HPDE6-E6E7 (cell line): Measurements from ENCODE around the gene MLC1.

Experiments
- DNase-seq: peaks from one replicate; pipeline ENCODE4 v3.0.0; 2011; ENCODE audit warnings: missing footprints; ENCODE audit errors: extremely low spot score

MLC1 gene

GRCh38 chr22:50076646-50077535 is 8.3 kb downstream of the MLC1 start:
- no peak for DNase-seq

- DNase-seq = no peak
Observed at GRCh38 chr22:50074551-50075530, 10.4 kb downstream of the MLC1 start.

GRCh38 chr22:50074056-50074455 is 11.2 kb downstream of the MLC1 start:
- no peak for DNase-seq

GRCh38 chr22:50072714-50073538 is 12.3 kb downstream of the MLC1 start:
- DNase-seq = no peak

- DNase-seq = no peak
Observed at GRCh38 chr22:50072167-50072555, 13.1 kb downstream of the MLC1 start.

GRCh38 chr22:50071432-50072166 is 13.6 kb downstream of the MLC1 start:
- peak; percentile 58 for DNase-seq

- DNase-seq = no peak
Observed at GRCh38 chr22:50070366-50070765, 14.9 kb downstream of the MLC1 start.

- no peak for DNase-seq
Observed at GRCh38 chr22:50068096-50068495, 17.1 kb downstream of the MLC1 start.

GRCh38 chr22:50067244-50067643 is 18.0 kb downstream of the MLC1 start:
- DNase-seq = no peak

- no peak for DNase-seq
Observed at GRCh38 chr22:50064453-50064852, 20.8 kb downstream of the MLC1 start.

- no peak for DNase-seq
Observed at GRCh38 chr22:50063589-50064393, 21.4 kb downstream of the MLC1 start.

GRCh38 chr22:50062509-50063135 is 22.6 kb downstream of the MLC1 start:
- no peak for DNase-seq

- DNase-seq = no peak
Observed at GRCh38 chr22:50061824-50062355, 23.3 kb downstream of the MLC1 start.

- no peak for DNase-seq
Observed at GRCh38 chr22:50061141-50061823, 23.9 kb downstream of the MLC1 start.

- no peak for DNase-seq
Observed at GRCh38 chr22:50060441-50061140, 24.6 kb downstream of the MLC1 start.

- DNase-seq = no peak
Observed at GRCh38 chr22:50059881-50060262, 25.4 kb downstream of the MLC1 start.

- DNase-seq = no peak
Observed at GRCh38 chr22:50058906-50059880, 26.0 kb downstream of the MLC1 start.
